ENCODE measurements around the gene NCOA3. TPM values are rescaled to one million over a fixed set of nuclear protein-coding genes. Genes with fewer than 3 reads are reported as not detected.

The NCOA3 gene
- total and polyA plus RNA-seq, 2 experiments from 2014 or later, result 6.7 to 25.8 TPM

DNA sequence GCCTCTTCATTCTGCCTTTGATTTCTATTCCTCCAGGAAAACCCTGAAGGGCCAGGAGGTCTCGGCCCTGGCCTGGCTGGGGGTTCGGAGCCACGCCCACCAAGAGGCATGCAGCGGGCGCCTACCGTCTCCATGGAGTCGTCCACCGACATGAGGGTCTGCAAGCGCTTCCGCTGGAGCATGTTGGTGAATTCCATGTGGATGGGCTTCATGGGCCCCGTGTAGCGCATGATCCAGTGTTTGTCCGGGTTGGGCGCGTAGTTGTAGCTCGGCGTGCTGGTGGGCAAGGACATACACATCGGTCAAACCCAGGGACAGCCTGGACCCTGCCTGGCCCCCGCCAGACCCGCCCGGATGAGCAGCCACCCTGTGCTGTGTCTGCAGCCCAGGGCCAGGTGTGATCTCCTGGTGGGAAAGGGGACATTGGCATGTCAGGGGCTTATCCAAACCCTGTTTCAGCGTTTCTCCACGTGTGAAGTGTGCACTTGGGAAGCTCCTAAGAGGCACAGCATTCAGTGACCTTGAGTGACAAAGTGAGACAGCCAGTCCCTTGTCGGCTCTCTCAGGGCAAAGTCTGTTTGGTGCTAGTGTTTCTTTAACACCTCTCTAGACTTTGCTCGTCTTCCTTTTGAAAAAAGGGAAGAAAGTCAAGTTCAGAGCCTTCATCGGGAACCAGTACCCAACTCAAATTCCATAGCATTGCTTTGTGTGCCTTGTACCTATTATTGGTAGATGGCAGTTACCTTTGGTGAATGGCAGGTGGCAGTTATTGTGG lies 182.8 kb downstream of the NCOA3 start (continued):
- TF ChIP-seq NANOG (IDR thresholded peaks at IDR 0.05; ENCODE audit: borderline replicate concordance), result no peak
- no peak for TF ChIP-seq ZNF114 (CRISPR knock-in tag; IDR thresholded peaks at IDR 0.05)
- TF ChIP-seq JUNB (IDR thresholded peaks at IDR 0.05; ENCODE audit: unreplicated experiment), result no peak
- TF ChIP-seq EZH2phosphoT487 (IDR thresholded peaks at IDR 0.05; ENCODE audit: unreplicated experiment), result no peak
- TF ChIP-seq REST (IDR thresholded peaks at IDR 0.05; ENCODE audit: unreplicated experiment), result no peak
- TF ChIP-seq EZH2 (IDR thresholded peaks at IDR 0.05; ENCODE audit: low read depth, unreplicated experiment), result no peak
- no peak for TF ChIP-seq POLR2AphosphoS5 (IDR thresholded peaks at IDR 0.05; ENCODE audit: low read depth)

DNA sequence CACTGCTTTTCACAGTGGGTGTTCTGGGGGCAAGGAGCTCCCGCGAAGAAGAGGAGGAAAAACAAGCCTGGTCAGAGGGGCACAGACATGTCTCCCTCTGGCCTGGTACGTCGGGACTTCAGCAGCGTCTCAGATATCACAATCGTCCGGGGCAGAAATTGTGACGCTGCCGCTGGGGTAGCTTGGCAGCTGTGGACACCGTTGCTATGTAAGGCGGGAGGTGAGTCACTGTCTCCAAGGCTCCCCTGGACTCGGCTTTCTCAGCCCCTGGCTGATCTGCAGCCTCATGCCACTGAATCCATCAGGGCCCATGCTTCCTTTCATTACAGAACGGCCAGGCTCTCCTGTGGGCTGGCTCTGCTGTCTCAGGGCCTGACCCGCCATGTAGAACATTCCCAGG lies 184.9 kb downstream of the NCOA3 start:
- ATAC-seq (no peak), DNase-seq (ENCODE audit: low spot score) (no peak)
- peaks cover 22% of the 10 kb centered on the region for H3K9me3 Mint-ChIP-seq
- no peaks in the 10 kb centered on the region for H3K79me2 ChIP-seq (replicated peaks; ENCODE audit: insufficient read depth)
- no peak for TF ChIP-seq STAT1 (IDR thresholded peaks at IDR 0.05; ENCODE audit: unreplicated experiment)
- TF ChIP-seq ZNF331 (CRISPR knock-in tag; IDR thresholded peaks at IDR 0.05; ENCODE audit: low read depth), result no peak
- no peak overlapping the region for H3K4me3 ChIP-seq
- H3K4me3 Mint-ChIP-seq, result no peak overlapping the region
- no peak overlapping the region for H3K27ac ChIP-seq (ENCODE audit: low read depth)
- peaks cover 39% of the 10 kb centered on the region for H3K4me1 Mint-ChIP-seq
- H4K20me1 ChIP-seq (replicated peaks; ENCODE audit: insufficient read depth), result no peaks in the 10 kb centered on the region
- no peak overlapping the region for H3K27ac Mint-ChIP-seq
- peaks cover 8% of the 10 kb centered on the region for H3K36me3 ChIP-seq (ENCODE audit: insufficient read depth)
- H3K9me2 ChIP-seq (ENCODE audit: insufficient read depth), result 0 out of 2 replicates have a peak, but pooled peaks cover 5% of the 10 kb centered on the region
- H3K4me1 ChIP-seq (ENCODE audit: insufficient read depth), result peaks cover 7% of the 10 kb centered on the region
- no peaks in the 10 kb centered on the region for H3K27me3 ChIP-seq (ENCODE audit: insufficient read depth)
- peaks cover 11% of the 10 kb centered on the region for H3K27me3 Mint-ChIP-seq (ENCODE audit: insufficient read depth, low read depth, poor library complexity)
- no peak overlapping the region for H2AFZ ChIP-seq
- peaks cover 21% of the 10 kb centered on the region; the same call in 2 of the 3 replicates for H3K36me3 Mint-ChIP-seq (ENCODE audit: low read depth)
- H3K4me2 ChIP-seq, result no peak overlapping the region
- no peaks in the 10 kb centered on the region for H3F3A ChIP-seq (replicated peaks; ENCODE audit: low read depth)

All from GM23338 (cell line).